GM20000 (cell line): ENCODE data around the gene SPINT1.
"Not testable (repeated sequence)": the region's sequence is repeated elsewhere in the genome, so short reads cannot be mapped to it uniquely, and the experiment has no call there.

ENCODE experiments used
- DNase-seq: peaks from one replicate; pipeline ENCODE4 v3.0.0; 2012; ENCODE audit warnings: low spot score
- CTCF ChIP-seq: IDR thresholded peaks from 2 replicates; pipeline ENCODE4 v1.5.1; 2012; ENCODE audit warnings: mild to moderate bottlenecking, control low read depth; ENCODE audit errors: extremely low read depth, missing control alignments

SPINT1 gene

GRCh38 chr15:40853241-40853890 lies 9.5 kb downstream of the SPINT1 start:
- no peak for DNase-seq
- TF ChIP-seq CTCF: no peak

- DNase-seq: no peak
- no peak for TF ChIP-seq CTCF
Measured at GRCh38 chr15:40854161-40854560, 10.3 kb downstream of the SPINT1 start.

GRCh38 chr15:40855706-40856234 lies 11.9 kb downstream of the SPINT1 start:
- no peak for DNase-seq
- no peak for TF ChIP-seq CTCF

- no peak for TF ChIP-seq CTCF
- DNase-seq: no peak
Measured at GRCh38 chr15:40856746-40857145, 12.9 kb downstream of the SPINT1 start.

- peak; percentile 91 for TF ChIP-seq CTCF
- peak; percentile 83 for DNase-seq
Measured at GRCh38 chr15:40857601-40858341, 13.9 kb downstream of the SPINT1 start.

- DNase-seq: no peak
- no peak for TF ChIP-seq CTCF
Measured at GRCh38 chr15:40858706-40859105, 14.9 kb downstream of the SPINT1 start.

- DNase-seq: peak; percentile 85
- peak; percentile 68 for TF ChIP-seq CTCF
Measured at GRCh38 chr15:40859206-40859851, 15.5 kb downstream of the SPINT1 start.

- not testable (repeated sequence) for DNase-seq
Measured at GRCh38 chr15:40861147-40861546, 17.3 kb downstream of the SPINT1 start.
